NCI-H345 treated with DMSO at 0.1 percent for 48 hours (cell line): ENCODE results near the gene PRKX.
A peak's percentile ranks its signal among the peaks of the same experiment; 100 is the strongest.
"Not testable (repeated sequence)": the region's sequence is repeated elsewhere in the genome, so short reads cannot be mapped to it uniquely, and the experiment has no call there.

Experiments
- DNase-seq: peaks from one replicate; lab custom pipeline; 2025; ENCODE audit not compliant: unreplicated experiment; lab: John Stamatoyannopoulos, UW

The PRKX gene

GRCh38 chrX:3663576-3664250 is 49.7 kb downstream of the PRKX start:
- DNase-seq = not testable (repeated sequence)

- no peak for DNase-seq
These were observed 53.7 kb downstream of the PRKX start for GRCh38 chrX:3659761-3660160.

GRCh38 chrX:3655181-3655580 is 58.3 kb downstream of the PRKX start:
- DNase-seq = no peak

- DNase-seq = no peak
These were observed 60.3 kb downstream of the PRKX start for GRCh38 chrX:3653111-3653510.

GRCh38 chrX:3651277-3651676 is 62.2 kb downstream of the PRKX start:
- peak; percentile 8 for DNase-seq

- no peak for DNase-seq
These were observed 65.4 kb downstream of the PRKX start for GRCh38 chrX:3648084-3648483.

- not testable (repeated sequence) for DNase-seq
These were observed 73.4 kb downstream of the PRKX start for GRCh38 chrX:3639858-3640631.

- DNase-seq = no peak
These were observed 74.2 kb downstream of the PRKX start for GRCh38 chrX:3639236-3639635.

GRCh38 chrX:3638280-3638873 is 75.1 kb downstream of the PRKX start:
- DNase-seq = peak; percentile 1

GRCh38 chrX:3636803-3637202 is 76.6 kb downstream of the PRKX start:
- DNase-seq = no peak

- DNase-seq = no peak
These were observed 82.3 kb downstream of the PRKX start for GRCh38 chrX:3631196-3631595.

GRCh38 chrX:3627594-3627993 is 85.9 kb downstream of the PRKX start:
- DNase-seq = no peak

GRCh38 chrX:3621414-3621813 is 92.0 kb downstream of the PRKX start:
- no peak for DNase-seq

- DNase-seq = not testable (repeated sequence)
These were observed 101.7 kb downstream of the PRKX start for GRCh38 chrX:3611744-3612143.

GRCh38 chrX:3609810-3610209 is 103.6 kb downstream of the PRKX start:
- DNase-seq = no peak

GRCh38 chrX:3603026-3603661 is 110.3 kb downstream of the PRKX start:
- no peak for DNase-seq

GRCh38 chrX:3599802-3600430 is 113.5 kb downstream of the PRKX start:
- DNase-seq = no peak

- DNase-seq = no peak
These were observed 114.7 kb downstream of the PRKX start for GRCh38 chrX:3598709-3599108.

- DNase-seq = no peak
These were observed 115.3 kb downstream of the PRKX start for GRCh38 chrX:3598046-3598605.

- no peak for DNase-seq
These were observed 121.3 kb downstream of the PRKX start for GRCh38 chrX:3592184-3592583.

GRCh38 chrX:3589474-3589873 is 124.0 kb downstream of the PRKX start:
- DNase-seq = no peak
